HepG2 (cell line): ENCODE measurements around the gene TOX2. TPM values are rescaled to one million over a fixed set of nuclear protein-coding genes. Genes with fewer than 3 reads are reported as not detected.

Experiments used
- ATAC-seq: fragments of 200-7000 bp; cut with Tn5 transposase; 3 replicates; pipeline ENCODE4 v1.9.1; 2020; ENCODE audit warnings: mild to moderate bottlenecking, moderate library complexity
- BruUV-seq: library from RNA; stranded (reverse); fragments of 400-500 nt; replicated peaks from 2 replicates; lab custom pipeline; 2021; lab: Mats Ljungman, UMichigan
- CTCF ChIA-PET: fragments of 300-600 bp; formaldehyde crosslinking; extraction: SDS; loops from one replicate; lab custom pipeline; 2021; ENCODE audit warnings: low total read pairs, inconsistent platforms, low intra/inter-chr PET ratio; lab: Yijun Ruan, JAX
- POLR2A ChIA-PET: fragments of 350-600 bp; sonication (Branson Sonifier 250); formaldehyde crosslinking; loops from one replicate; lab custom pipeline; 2020; ENCODE audit warnings: antibody characterized with exemption, inconsistent platforms; lab: Yijun Ruan, JAX
- DNase-seq: peaks from one replicate; pipeline ENCODE4 v3.0.0-alpha.2; 2015; ENCODE audit warnings: low spot score
- FAIRE-seq: peaks from 3 replicates; lab custom pipeline; 2011; peaks lifted over from hg19 to GRCh38; lab: Jason Lieb, UNC
- H2AFZ ChIP-seq: one replicate; pipeline ENCODE4 v1.6.1; 2011; ENCODE audit warnings: low read length, inconsistent platforms
- H3K27ac ChIP-seq: fragments of 300-600 bp; 3 replicates; pipeline ENCODE4 v1.8.0; 2011; ENCODE audit warnings: mixed run types, mild to moderate bottlenecking, mixed read lengths, low read length, inconsistent platforms; ENCODE audit not compliant: insufficient read depth; ENCODE audit errors: extremely low read length
- H3K27me3 ChIP-seq, 2 experiments: fragments of 200-600 bp in 1 of 2; 2 replicates in 1 of 2; 3 replicates in 1 of 2; pipeline versions ENCODE4 v1.6.0 to v1.8.0; 2011; ENCODE audit warnings: low read length in 2 of 2, mild to moderate bottlenecking in 2 of 2, moderate library complexity in 2 of 2, inconsistent platforms in 1 of 2; ENCODE audit not compliant: insufficient read depth in 2 of 2, control insufficient read depth in 1 of 2
- H3K36me3 ChIP-seq, 2 experiments: fragments of 200-600 bp in 1 of 2; replicated peaks in 1 of 2; 2 replicates in 1 of 2; 3 replicates in 1 of 2; pipeline versions ENCODE4 v1.5.1 to v1.8.0; 2011; ENCODE audit warnings: low read length in 2 of 2, inconsistent platforms in 1 of 2; ENCODE audit not compliant: insufficient read depth in 2 of 2, control insufficient read depth in 1 of 2
- H3K4me1 ChIP-seq: 2 replicates; pipeline ENCODE4 v1.5.1; 2012; ENCODE audit warnings: low read length, inconsistent platforms; ENCODE audit not compliant: insufficient read depth
- H3K4me2 ChIP-seq: 2 replicates; pipeline ENCODE4 v1.6.0; 2011; ENCODE audit warnings: low read depth, low read length, inconsistent platforms
- H3K4me3 ChIP-seq, 3 experiments: fragments of 200-600 bp in 1 of 3; sonication (generic), shearing (Covaris generic) in 1 of 3; replicated peaks in 1 of 3; 2 replicates each; pipeline ENCODE4 v1.5.1; 2011 to 2016; ENCODE audit warnings: low read length in 3 of 3, inconsistent platforms in 2 of 3, low read depth in 2 of 3, mild to moderate bottlenecking in 2 of 3, control low read depth in 1 of 3, mixed read lengths in 1 of 3; ENCODE audit not compliant: insufficient read depth in 1 of 3
- H3K79me2 ChIP-seq: one replicate; pipeline ENCODE4 v1.6.1; 2011; ENCODE audit warnings: low read length, inconsistent platforms; ENCODE audit not compliant: insufficient read depth
- H3K9ac ChIP-seq: 2 replicates; pipeline ENCODE4 v1.6.0; 2011; ENCODE audit warnings: mild to moderate bottlenecking, low read depth, low read length, inconsistent platforms; ENCODE audit not compliant: insufficient read depth
- H3K9me3 ChIP-seq: 2 replicates; pipeline ENCODE4 v1.5.1; 2012; ENCODE audit warnings: mild to moderate bottlenecking, low read length
- H4K20me1 ChIP-seq: 2 replicates; pipeline ENCODE4 v1.6.0; 2011; ENCODE audit warnings: inconsistent platforms, mild to moderate bottlenecking, low read length, moderate library complexity; ENCODE audit not compliant: insufficient read depth
- ARHGAP35 ChIP-seq: sonication (generic); formaldehyde crosslinking; IDR thresholded peaks from 2 replicates; pipeline ENCODE4 v1.9.0; 2022; ENCODE audit warnings: mild to moderate bottlenecking, inconsistent platforms, moderate library complexity, missing genetic modification reagents, borderline replicate concordance
- BRCA1 ChIP-seq: sonication (generic); formaldehyde crosslinking; IDR thresholded peaks from 2 replicates; pipeline ENCODE4 v1.4.0; 2020; ENCODE audit warnings: missing genetic modification reagents
- CBX5 ChIP-seq: sonication (generic); formaldehyde crosslinking; IDR thresholded peaks from 2 replicates; pipeline ENCODE4 v1.4.0; 2020; ENCODE audit warnings: missing genetic modification reagents, borderline replicate concordance
- HDAC1 ChIP-seq: sonication (generic); formaldehyde crosslinking; IDR thresholded peaks from 2 replicates; pipeline ENCODE4 v1.5.1; 2020; ENCODE audit warnings: mild to moderate bottlenecking, missing genetic modification reagents
- HNRNPK ChIP-seq: fragments of 200-400 bp; formaldehyde crosslinking; IDR thresholded peaks from 2 replicates; pipeline ENCODE4 v1.6.1; 2018; ENCODE audit warnings: low read length, low read depth, moderate library complexity, mild to moderate bottlenecking; ENCODE audit not compliant: poor library complexity, severe bottlenecking
- JUNB ChIP-seq: sonication (generic); formaldehyde crosslinking; IDR thresholded peaks from 2 replicates; pipeline ENCODE4 v1.8.0; 2022; ENCODE audit warnings: missing genetic modification reagents, mild to moderate bottlenecking, borderline replicate concordance
- RFX3 ChIP-seq: IDR thresholded peaks from 2 replicates; pipeline ENCODE4 v1.6.1; 2016; ENCODE audit warnings: missing biosample characterization, missing genetic modification reagents
- SALL1 ChIP-seq: sonication (generic); formaldehyde crosslinking; IDR thresholded peaks from 2 replicates; pipeline ENCODE4 v1.8.0; 2022; ENCODE audit warnings: mild to moderate bottlenecking, missing genetic modification reagents
- ZFP41 ChIP-seq: sonication (generic); formaldehyde crosslinking; IDR thresholded peaks from 2 replicates; pipeline ENCODE4 v1.4.0; 2020; ENCODE audit warnings: mild to moderate bottlenecking, missing genetic modification reagents, borderline replicate concordance
- ZFYVE20 ChIP-seq: sonication (generic); formaldehyde crosslinking; IDR thresholded peaks from 2 replicates; pipeline ENCODE4 v1.8.0; 2023; ENCODE audit warnings: low read depth, mild to moderate bottlenecking, moderate library complexity, missing genetic modification reagents, borderline replicate concordance
- ZNF225 ChIP-seq: sonication (generic); formaldehyde crosslinking; IDR thresholded peaks from 2 replicates; pipeline ENCODE4 v1.4.0; 2020; ENCODE audit warnings: mild to moderate bottlenecking, missing genetic modification reagents
- ZZZ3 ChIP-seq: sonication (generic); formaldehyde crosslinking; IDR thresholded peaks from 2 replicates; pipeline ENCODE4 v1.4.0; 2020; ENCODE audit warnings: missing genetic modification reagents, mild to moderate bottlenecking, borderline replicate concordance
- WGBS: methylation state at CpG from one replicate; pipeline ENCODE4 v1.1.6; 2017; ENCODE audit warnings: low lambda C conversion rate; 5-methylcytosine and 5-hydroxymethylcytosine counted together
- in situ Hi-C: cut with HindIII; loops from 2 replicates; pipeline ENCODE4 v1.10.0; 2017; ENCODE audit warnings: low pct_unique_long_range_greater_than_20kb; ENCODE audit not compliant: extremely low pct_ligation_motif_present
- intact Hi-C: fragments of 100-400 bp; cut with micrococcal nuclease; formaldehyde crosslinking; loops from one replicate; pipeline ENCODE4 v1.10.0; 2022; ENCODE audit not compliant: unreplicated experiment
- polyA plus RNA-seq, 8 experiments: library from polyadenylated mRNA; depleted of rRNA in 3 of 8; stranded (reverse) in 7 of 8; unstranded in 1 of 8; fragments of >200 nt; fragmentation: Illumina TruSeq in 4 of 8; extraction: Trizol in 4 of 8; gene quantifications; 2 replicates each; pipeline versions ENCODE4 v1.2.1 to v1.2.3, GENCODE V29; 2011 to 2016; ENCODE audit warnings: low read depth in 4 of 8, missing spikeins in 1 of 8, mixed read lengths in 1 of 8; ENCODE audit not compliant: insufficient read depth in 1 of 8
- total RNA-seq, 5 experiments: library from RNA; depleted of rRNA; stranded (reverse); fragments of >200 nt; fragmentation: Illumina TruSeq; extraction: Trizol; gene quantifications; 2 replicates each; pipeline ENCODE4 v1.2.3, GENCODE V29; 2016; ENCODE audit warnings: low read depth in 1 of 5
- TF ChIP-seq, protein P1 (sequence below): sonication (generic); formaldehyde crosslinking; IDR thresholded peaks from 2 replicates; pipeline ENCODE4 v1.5.0; 2020; ENCODE audit warnings: mild to moderate bottlenecking, missing genetic modification reagents
- TF ChIP-seq, protein P2 (sequence below): sonication (generic); formaldehyde crosslinking; IDR thresholded peaks from 2 replicates; pipeline ENCODE4 v1.4.0; 2020; ENCODE audit warnings: missing genetic modification reagents, borderline replicate concordance

Gene TOX2
- total and polyA plus RNA-seq, 2 of the 13 experiments (the other 11 are each of a cell fraction or from before 2014, with no cell fraction given) = not detected

DNA sequence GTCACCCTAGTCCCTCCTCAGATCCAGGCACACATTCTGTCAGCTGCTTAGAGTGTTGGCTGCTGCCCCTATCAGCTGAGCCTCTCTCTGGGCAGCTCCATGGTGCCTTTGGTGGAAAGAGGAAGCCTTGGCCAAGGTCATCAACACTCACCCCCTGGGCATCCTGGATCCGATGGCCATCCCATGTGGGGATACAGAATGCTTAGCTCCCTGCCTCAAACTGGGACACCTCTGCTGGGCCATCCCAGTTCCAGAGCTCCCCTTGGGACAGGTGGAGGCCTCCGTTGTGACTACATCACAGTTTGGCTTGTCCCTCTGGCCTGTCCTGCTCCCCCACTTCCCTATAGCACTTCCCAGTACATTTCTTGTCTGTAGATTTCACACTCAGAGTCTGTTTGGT lies 45.6 kb downstream of the TOX2 start (continued):
- TF ChIP-seq, protein P1, sequence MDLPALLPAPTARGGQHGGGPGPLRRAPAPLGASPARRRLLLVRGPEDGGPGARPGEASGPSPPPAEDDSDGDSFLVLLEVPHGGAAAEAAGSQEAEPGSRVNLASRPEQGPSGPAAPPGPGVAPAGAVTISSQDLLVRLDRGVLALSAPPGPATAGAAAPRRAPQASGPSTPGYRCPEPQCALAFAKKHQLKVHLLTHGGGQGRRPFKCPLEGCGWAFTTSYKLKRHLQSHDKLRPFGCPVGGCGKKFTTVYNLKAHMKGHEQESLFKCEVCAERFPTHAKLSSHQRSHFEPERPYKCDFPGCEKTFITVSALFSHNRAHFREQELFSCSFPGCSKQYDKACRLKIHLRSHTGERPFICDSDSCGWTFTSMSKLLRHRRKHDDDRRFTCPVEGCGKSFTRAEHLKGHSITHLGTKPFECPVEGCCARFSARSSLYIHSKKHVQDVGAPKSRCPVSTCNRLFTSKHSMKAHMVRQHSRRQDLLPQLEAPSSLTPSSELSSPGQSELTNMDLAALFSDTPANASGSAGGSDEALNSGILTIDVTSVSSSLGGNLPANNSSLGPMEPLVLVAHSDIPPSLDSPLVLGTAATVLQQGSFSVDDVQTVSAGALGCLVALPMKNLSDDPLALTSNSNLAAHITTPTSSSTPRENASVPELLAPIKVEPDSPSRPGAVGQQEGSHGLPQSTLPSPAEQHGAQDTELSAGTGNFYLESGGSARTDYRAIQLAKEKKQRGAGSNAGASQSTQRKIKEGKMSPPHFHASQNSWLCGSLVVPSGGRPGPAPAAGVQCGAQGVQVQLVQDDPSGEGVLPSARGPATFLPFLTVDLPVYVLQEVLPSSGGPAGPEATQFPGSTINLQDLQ = no peak

DNA sequence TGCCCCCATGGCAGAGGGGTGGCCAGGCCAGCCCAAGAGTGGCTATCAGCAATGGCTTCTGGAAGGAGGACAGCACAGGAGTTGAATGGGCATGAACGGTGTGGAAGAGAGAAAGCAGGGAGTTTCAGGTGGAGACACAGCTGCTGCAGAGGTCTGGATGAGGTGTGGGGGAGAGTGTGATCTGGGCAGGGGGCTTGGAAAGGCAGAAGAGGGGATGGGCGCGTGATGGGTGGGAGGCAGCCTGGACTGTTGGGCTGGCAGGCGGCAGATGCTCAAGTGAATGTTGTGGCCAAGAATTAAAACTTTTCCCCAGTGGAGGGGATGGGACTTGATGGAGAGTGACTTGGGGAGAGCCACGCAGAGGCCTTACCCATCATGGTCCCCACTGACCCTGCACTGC lies 46.5 kb downstream of the TOX2 start:
- H3K4me1 ChIP-seq = peaks cover 35% of the 10 kb centered on the region
- DNase-seq = no peak
- WGBS = 62% methylated on average over 5 of the region's 5 CpGs
- H3K9ac ChIP-seq = no peak overlapping the region
- no peaks in the 10 kb centered on the region for H4K20me1 ChIP-seq
- intact Hi-C loops (no loop called here), in situ Hi-C loops (no loop called here)
- no peak overlapping the region for H3K27ac ChIP-seq
- H3K9me3 ChIP-seq = peaks cover 11% of the 10 kb centered on the region; the same call in 1 of the 2 replicates
- H3K36me3 ChIP-seq = no peaks in the 10 kb centered on the region
- no peaks in the 10 kb centered on the region for H3K79me2 ChIP-seq
- no peak for ATAC-seq
- H3K4me3 ChIP-seq = no peak overlapping the region
- FAIRE-seq = no peak
- no peak overlapping the region for H2AFZ ChIP-seq
- BruUV-seq = no TSS peak
- ChIA-PET CTCF (no interaction called here), POLR2A (no interaction called here)
- no peak overlapping the region for H3K4me2 ChIP-seq
- 0 out of 5 replicates have a peak, but pooled peaks cover 0 to 5% of the 10 kb centered on the region in 2 experiments for H3K27me3 ChIP-seq
- TF ChIP-seq CBX5 (CRISPR knock-in tag) (no peak), JUNB (CRISPR knock-in tag) (no peak), ZZZ3 (CRISPR knock-in tag) (no peak), ARHGAP35 (CRISPR knock-in tag) (no peak), HNRNPK (no peak), HDAC1 (no peak), ZFP41 (CRISPR knock-in tag) (no peak), RFX3 (CRISPR knock-in tag) (no peak), SALL1 (CRISPR knock-in tag) (no peak), BRCA1 (CRISPR knock-in tag) (no peak), ZFYVE20 (CRISPR knock-in tag) (no peak), ZNF225 (CRISPR knock-in tag) (no peak)
- TF ChIP-seq, protein P2, sequence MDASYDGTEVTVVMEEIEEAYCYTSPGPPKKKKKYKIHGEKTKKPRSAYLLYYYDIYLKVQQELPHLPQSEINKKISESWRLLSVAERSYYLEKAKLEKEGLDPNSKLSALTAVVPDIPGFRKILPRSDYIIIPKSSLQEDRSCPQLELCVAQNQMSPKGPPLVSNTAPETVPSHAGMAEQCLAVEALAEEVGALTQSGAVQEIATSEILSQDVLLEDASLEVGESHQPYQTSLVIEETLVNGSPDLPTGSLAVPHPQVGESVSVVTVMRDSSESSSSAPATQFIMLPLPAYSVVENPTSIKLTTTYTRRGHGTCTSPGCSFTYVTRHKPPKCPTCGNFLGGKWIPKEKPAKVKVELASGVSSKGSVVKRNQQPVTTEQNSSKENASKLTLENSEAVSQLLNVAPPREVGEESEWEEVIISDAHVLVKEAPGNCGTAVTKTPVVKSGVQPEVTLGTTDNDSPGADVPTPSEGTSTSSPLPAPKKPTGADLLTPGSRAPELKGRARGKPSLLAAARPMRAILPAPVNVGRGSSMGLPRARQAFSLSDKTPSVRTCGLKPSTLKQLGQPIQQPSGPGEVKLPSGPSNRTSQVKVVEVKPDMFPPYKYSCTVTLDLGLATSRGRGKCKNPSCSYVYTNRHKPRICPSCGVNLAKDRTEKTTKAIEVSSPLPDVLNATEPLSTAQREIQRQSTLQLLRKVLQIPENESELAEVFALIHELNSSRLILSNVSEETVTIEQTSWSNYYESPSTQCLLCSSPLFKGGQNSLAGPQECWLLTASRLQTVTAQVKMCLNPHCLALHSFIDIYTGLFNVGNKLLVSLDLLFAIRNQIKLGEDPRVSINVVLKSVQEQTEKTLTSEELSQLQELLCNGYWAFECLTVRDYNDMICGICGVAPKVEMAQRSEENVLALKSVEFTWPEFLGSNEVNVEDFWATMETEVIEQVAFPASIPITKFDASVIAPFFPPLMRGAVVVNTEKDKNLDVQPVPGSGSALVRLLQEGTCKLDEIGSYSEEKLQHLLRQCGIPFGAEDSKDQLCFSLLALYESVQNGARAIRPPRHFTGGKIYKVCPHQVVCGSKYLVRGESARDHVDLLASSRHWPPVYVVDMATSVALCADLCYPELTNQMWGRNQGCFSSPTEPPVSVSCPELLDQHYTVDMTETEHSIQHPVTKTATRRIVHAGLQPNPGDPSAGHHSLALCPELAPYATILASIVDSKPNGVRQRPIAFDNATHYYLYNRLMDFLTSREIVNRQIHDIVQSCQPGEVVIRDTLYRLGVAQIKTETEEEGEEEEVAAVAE = no peak
